Measurements from ENCODE around the gene ADH1C.
"Not testable (repeated sequence)": the region's sequence is repeated elsewhere in the genome, so short reads cannot be mapped to it uniquely, and the experiment has no call there.

Gene ADH1C

DNA sequence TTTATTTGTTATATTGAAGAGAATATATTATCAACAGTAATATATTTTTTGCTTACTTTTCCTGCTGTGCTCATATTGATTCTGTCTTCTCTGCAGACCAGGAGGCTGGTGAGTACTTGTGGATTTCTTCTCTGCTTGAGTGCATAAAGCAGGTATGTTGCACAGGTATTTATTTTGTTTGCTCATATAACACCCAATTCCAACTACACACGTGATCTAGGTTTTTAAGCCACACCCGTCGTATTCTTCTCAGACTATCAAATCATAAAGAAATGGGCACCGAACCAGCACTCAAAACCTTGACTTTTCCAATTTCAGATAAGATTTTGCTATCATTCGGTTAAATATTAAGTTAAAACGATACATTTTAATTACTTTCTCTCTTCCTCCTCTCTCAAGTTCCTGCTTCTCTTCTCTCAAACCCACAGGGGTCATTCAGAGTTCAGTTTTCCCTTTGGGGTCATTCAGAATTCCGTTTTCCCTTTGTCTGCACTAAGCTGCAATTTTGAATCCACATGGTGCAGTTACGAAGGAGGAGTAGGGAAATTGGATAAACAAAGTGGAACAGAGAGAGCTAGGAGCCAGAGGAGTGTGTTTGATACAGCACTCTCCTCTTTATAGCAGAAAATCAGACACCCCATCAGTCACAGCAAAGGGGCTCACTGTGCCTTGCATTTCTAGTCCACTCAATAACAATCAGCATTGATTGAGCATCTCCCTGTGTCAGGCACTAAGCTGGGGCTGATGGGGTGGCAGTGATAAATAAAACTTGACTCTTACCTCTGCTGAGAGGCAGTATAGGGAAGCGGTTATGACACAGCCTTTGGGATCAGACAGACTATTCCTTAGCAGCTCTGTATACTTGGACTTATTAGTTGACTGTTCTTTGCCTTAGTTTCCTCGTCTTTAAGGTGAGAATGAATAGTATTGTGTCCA is at the start of gene ADH1C:
Gene ADH1C (minus strand): TSS at position 145 of the 936 bp plus-strand sequence. CDS start 71 bp downstream, at position 74.
- no peak for DNase-seq

DNA sequence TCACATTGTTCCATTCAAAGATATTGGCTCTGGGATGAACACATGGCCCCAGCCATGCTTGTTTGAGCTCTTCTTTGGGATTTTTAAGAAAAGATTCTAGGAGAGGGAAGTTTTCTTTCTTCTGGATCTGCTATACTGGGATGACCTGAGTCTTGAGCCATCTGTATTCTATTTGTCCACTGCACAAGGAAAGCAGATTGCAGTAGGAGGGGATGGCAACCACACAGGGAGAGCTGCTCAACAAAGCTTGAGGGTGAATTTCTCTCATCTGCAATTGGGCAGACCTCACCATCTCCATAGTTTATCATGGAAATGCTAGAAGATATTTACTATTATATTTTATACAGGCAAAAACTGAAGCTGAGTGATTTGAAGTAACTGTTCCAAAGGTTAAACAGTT is 48.3 kb upstream of the ADH1C start:
- DNase-seq = no peak

DNA sequence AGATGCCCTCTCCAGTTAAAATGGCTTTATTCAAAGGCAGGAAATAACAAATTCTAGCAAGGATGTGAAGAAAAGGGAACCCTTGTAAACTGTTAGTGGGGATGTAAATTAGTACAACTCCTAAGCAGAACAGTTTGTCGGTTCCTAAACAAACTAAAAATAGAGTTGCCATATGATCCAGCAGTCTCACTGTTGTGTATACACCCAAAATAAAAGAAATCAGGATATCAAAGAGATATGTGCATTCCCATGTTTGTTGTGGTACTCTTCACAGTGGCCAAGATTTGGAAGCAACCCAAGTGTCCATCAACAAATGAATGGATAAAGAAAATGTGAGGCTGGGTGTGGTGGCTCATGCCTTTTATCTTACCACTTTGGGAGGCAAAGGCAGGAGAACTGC is 46.5 kb upstream of the ADH1C start:
- no peak for DNase-seq

DNA sequence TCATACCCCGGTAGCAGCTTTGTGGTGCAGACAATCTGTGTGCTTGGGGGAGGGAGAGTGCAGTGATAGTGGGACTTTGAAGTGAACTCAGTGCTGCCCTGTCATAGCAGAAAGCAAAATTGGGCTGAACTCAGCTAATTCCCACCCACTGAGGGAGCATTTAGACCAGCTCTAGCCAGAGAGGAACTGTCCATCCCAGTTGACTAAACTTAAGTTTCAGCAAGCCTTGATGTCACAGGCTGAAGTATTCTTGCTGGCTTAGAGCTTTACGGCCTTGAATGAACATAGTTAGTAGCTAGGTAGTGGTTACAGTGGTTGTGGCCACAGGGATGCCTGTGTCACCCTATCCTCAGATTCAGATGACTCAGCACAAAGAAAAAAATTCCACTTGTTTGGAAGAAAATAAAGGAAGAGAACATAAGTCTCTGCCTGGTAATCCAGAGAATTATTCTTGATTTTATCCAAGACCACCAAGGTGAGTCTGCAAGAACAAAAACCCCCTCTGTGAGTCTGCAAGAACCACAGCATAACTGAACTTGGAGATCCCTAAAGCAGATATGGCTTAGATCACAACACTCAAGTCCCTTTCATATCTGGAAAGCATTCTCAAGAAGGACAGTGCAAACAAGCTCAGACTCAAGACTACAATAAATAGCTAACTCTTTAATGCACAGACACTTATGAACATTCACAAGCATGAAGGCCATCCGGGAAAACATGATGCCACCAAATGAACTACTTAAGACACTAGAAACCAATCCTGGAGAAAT is 43.2 kb upstream of the ADH1C start:
- DNase-seq = no peak

DNA sequence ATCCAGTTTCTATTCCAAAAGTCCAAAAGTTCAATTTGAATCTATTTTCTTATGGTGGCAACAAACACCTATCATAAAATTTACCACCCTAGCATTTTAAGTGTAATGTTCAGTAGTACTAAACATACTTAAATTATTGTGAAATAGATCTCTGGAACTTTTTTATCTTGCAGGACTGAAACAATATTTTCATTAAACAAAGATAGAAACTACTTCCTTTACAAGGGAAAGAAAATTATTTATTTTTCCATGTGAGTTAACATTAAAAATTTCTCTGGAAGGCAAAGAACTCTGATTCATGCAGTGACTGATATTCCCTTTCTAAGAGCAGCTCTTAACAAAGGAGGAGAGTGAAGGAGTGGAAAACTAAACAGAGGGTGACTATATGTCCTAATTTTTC is 42.4 kb upstream of the ADH1C start:
- no peak for DNase-seq

DNA sequence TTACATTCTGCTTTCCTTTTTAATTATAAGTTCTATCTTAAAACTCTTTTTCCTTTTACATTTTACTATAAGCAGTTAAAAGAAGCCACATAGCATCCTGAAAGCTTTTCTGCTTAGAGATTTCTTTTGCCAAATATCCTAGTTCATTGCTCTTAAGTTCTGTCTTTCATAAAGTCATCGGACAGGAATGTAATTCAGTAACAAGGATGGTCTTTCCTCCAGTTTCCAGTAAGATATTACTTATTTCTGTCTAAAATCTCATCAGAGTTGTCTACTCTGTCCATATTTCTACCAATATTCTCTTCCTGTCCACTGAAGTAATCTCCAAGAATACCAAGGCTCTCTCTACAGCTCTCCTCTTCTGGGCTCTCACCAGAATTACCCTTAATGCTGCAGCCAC is 37.5 kb upstream of the ADH1C start:
- no peak for DNase-seq

DNA sequence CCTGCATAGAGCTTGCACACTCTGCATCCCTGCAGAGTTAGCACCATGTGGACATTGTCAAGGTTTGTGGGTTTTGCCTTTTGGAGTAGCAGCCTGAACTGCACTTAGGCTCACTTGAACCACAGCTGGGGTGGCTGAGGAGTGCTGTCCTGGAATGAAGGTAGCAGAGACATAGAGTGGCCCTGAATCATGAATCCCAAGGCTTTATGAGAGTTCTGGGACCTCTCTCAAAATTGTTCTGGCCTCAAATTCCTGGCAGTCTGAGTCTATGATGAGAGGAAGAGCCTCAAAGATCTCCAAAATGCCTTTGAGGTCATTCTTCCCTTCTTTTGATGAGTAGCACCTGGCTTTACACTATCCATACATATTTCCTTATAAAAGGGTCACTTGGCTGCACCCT is 37.1 kb upstream of the ADH1C start:
- no peak for DNase-seq

DNA sequence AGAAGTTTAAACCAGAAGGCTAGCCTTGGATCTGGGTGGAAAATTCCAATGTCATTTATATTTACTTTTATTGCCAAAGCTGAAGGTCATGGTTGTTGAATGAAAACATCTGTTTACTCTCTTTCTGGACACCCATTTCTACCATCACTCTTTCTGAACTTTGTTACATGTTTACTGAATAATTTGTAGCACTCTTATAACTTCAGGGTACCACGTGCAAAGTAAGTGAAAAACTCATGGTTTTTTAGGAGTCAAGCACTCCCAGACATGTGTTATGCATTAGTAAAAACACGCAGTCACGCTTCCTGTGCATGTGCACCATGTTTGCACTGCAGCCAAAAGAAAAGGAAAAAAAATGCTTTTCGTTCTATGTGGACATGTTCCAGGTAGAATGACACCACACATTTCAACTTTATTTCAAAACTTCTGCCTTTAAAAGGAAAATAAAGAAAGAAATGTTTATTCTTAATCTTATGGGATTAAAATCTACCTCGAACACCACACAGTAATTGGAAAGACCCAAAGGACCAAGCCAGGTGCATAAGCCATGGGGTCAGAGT is 31.4 kb upstream of the ADH1C start:
- DNase-seq = no peak

DNA sequence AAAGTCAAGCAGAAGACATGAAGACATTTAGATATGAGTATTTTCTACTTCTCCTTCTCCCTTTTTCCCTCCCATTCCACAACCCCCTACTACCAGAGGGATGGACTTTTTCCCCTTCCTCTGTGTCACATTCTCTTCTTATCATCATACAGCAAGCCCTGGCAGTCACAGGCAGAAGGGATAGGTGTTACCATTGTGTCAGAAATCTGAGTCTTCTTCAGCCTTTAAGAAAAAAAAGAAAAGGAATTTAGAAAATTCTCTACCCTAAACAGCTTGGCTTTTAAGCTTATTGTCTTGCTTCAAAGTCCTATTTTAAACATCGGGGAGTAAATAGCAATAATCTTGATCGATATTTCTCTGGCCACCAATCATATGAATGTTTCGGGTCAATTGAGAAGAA is 30.9 kb upstream of the ADH1C start:
- DNase-seq = no peak

DNA sequence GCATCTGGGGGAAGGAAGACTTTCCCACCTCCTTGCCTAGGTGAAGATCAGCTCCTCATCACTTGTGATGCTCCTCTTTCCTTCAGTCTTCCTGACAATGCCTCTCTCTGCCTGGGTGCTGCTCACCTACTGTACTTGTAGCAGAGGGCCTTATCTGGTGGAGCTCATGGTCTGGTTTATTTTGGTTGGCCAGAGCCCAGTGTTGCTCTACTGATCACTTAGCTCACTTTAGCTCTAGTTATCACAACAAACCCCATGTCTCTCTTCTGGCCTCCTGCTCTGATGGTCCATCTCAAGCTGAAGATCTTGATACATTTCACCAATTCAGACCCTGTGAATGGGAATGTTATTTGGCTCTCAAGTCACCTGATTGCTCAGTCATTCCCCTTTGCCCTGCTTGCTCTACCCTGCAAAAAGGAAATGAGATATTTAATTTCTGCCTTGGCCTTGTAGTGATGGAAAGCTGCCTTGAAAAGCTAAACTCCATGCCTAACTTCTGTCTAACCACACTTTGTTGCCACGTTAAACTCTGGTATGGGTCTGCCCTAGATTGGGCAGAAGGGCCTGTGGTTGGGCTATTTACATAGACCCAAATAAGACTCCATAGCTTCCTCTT is 30.3 kb upstream of the ADH1C start:
- no peak for DNase-seq

DNA sequence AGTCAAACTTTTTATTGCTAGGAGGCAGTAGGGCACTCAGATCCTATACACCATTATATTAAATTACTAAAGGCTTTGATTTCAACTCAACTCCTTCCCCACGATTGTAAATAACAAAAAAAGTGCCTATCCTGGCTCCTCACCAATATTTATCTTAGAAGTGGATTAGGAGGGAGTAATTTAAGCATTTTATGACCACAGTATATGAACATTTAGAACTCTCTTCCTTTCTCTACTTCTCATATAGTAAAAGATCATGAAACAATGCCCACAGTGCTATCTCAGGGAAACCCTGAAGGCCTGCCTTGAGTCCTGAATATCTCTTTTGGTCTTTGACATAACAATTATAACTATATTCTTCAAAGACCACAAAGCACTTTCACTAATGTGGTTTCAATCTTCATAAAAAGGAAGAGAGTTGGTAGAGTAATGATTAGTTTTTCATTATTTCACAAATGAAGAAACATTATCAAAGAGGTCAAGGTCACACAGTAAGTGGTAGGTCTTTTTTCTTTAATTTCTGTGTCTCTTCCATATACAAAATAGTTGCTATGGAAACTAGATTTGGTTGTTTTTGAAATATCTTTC is 29.1 kb upstream of the ADH1C start:
- no peak for DNase-seq

DNA sequence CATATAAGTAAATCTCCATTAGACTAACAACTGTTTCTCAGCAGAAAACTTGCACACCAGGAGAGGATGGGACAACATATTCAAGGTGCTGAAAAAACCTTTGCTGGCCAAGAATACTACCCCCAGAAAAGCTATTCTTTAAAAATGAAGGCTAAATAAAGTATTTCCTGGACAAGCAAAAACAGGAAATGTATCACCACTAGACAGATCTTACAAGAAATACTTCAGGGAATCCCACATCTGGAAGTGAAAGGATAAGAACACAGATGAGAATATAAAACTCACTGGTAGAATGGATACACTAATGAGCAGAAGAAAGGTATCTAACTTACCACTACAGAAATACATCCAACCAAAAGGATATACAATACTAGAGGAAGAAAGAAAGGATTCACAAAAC is 27.0 kb upstream of the ADH1C start:
- no peak for DNase-seq

DNA sequence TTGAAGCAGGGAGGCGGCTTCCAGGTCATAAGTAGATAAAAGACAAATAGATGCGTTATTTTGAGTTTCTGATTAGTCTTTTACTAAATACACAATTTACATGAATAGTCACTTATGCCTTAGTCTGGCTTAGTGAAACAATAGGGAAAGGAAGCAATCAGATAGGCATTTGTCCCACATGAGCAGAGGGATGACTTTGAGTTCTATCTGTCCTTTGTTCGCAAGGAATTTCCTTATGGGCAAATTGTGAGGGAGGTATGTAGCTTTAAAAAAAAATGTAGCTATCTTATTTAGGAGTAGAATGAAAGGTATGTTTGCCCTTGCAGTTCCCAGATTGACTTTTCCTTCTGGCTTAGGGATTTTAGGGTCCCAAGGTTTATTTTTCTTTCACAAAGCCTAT is 26.3 kb upstream of the ADH1C start:
- DNase-seq = no peak

DNA sequence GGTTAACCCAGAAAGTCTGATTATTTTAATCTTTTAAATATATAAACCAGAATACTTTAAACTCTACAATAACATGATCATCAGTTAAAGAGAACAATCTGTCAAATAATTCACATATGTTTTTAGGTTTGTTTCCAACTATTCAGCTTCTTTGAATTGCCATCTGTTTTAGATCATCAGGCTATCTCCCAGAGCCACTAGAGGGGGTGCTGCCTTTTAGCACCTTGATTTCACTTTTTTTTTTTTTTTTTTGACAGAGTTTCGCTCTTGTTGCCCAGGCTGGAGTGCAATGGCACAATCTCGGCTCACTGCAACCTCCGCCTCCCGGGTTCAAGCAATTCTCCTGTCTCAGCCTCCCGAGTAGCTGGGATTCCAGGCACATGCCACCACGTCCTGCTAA is 24.8 kb upstream of the ADH1C start:
- DNase-seq = not testable (repeated sequence)

DNA sequence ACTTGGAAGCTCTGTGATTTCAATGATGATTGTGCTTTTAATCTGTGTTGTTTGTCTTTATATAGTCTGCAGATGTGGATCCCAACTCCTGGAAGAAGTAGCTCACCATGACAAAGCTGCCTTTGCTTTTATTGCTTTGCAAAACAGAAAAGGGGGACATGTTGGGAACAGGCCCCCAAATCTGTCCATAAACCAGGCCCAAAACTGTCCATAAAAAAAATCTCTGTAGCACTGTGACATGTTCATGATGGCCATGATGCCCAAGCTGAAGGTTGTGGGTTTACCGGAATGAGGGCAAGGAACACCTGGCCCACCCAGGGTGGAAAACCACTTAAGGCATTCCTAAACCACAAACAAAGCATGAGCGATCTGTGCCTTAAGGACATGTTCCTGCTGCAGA is 19.9 kb upstream of the ADH1C start:
- not testable (repeated sequence) for DNase-seq

DNA sequence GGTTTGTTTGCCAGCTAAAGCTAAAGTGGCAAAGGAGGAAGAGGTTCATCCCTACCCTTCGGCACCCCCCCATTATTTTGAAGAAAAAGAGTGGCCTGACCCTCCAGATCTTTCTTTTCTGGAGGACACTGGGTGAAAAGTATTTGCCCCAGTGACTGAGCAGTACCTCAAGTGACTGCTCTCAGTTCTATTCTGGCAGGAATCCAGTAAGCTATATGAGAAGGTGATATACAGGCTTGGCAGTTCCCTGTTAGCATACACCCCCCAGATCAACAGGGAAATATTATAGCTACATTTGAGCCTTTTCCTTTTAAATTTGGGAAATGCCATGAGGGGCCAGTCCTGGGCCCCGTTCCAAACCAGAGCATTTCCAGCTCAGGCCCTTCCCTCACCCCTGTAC is 15.3 kb upstream of the ADH1C start:
- not testable (repeated sequence) for DNase-seq

DNA sequence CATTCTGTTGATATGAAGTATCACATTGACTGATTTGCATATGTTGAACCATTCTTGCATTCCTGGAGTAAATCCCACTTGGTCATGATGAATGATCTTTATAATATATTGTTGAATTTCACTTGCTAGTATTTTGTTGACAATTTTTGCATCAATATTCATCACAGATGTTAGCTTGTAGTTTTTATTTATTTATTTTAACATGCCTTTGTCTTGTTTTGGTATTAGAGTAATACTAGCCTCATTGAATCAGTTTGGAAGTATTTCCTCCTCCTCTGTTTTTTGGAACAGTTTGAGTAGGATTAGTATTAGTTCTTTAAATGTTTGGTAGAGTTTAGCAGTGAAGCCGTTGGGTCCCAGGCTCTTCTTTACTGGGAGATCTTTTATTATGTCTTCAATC is 13.9 kb upstream of the ADH1C start:
- no peak for DNase-seq

DNA sequence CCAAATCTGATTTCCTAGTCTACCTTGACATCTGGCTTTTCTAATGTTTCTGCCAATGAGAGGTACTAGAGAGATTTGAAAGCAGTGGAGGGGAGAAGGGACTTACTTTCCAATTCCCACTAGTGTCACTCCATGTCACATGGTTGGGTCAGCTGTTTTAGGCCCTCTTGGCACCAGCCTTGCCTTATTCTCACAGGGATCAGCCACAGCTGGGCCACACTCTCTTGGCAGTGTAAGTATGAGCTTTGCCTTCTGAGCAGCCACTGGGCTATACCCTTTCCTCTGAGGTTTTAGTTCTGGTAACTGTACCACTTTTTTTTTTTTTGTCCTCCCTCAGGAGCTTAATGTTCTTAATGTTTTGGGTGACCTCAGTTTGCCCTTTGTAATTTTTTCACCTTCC is 10.2 kb upstream of the ADH1C start:
- no peak for DNase-seq

DNA sequence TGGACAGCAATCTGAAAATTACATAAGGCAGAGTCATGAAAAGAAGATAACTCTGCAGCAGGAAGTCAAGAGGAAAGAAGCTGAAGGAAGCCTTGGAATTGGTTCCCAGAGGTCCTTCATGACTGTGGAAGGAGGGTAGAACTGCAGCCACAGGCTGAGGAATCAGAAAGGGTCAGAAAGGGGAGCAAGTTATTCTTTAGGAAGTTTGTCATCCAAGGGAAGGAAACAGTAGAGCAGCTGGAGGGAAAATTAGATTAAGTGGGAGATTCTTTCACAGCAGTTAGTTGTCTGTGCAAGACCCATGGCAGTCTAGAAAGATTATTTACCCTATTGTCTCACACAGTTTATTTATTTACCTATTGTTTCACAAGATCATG is 9.3 kb upstream of the ADH1C start:
- DNase-seq = no peak

DNA sequence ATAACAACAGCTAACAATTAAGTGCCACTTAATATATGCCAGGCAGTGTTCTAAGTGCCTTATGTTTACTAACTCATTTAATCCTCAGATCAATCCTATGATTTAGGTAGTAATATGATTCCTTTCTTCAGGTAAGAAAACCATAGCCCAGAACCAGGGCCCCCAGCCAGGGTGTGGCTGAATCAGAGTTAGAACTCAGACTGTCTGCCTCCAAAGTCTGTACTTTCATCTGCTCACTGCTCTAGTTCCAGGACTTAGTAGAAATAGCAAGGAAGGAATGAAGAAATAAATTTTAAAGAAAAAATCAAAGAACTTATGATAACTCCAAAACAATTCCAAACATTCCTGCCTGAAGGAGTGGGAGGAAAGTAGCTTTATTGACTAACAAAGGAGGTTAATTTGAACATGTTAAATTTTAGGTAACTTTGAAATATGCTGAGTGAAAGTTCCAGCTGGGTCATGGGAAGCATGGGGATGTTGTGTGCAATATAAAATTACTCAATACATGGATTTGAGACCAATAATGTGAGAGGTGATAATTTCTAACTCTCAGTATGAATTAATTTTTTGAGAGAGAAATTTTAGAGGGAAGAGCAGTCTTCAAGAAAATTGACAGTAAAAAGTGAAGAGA is 8.8 kb upstream of the ADH1C start:
- DNase-seq = no peak

DNA sequence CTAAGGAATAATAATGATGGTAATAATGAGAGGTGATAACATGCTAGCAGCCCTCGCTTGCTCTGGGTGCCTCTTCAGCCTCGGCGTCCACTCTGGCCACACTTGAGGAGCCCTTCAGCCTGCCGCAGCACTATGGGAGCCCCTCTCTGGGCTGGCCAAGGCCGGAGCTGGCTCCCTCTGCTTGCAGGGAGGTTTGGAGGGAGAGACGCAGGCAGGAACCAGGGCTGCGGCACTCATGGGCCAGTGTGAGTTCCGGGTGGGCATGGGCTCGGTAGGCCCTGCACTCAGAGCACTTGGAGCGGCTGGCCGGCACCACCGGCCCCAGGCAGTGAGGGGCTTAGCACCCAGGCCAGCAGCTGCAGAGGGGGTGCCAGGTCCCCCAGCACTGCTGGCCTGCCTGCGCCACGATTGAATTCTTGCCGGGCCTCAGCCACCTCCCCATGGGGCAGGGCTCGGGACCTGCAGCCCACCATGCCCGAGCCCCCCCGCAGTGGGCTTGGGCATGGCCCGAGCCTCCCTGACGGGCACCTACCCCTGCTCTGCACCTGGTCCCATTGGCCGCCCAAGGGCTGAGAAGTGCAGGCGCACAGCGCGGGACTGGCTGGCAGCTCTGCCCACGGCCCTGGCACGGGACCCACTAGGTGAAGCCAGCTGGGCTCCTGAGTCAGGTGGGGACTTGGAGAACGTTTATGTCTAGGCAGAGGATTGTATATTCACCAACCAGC is 7.1 kb upstream of the ADH1C start:
- DNase-seq = no peak

DNA sequence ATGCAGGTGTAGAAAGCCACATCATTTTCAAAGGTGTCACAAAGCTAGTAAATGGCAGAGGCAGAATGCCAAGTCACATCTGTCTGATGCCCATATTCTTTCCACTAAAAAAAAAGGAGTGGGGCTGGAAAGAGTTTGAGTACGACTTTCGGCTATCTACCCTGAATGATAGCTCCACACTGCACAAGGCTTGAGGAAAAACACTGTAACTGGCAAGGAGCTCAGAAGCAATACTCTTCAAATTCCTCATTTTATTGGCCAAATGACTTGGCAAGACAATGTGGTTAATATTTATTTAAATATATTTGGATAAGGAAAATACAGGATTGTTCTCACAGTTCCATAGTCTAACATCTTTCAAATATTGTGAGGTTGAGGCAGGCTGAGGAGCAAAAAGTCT is 5.4 kb upstream of the ADH1C start:
- DNase-seq = no peak

All from GDM1 (cell line).